Mesodermal cell (in vitro differentiated cells): ENCODE data around the gene HUS1B.

ENCODE experiments used
- H3K27ac ChIP-seq: 2 replicates; pipeline ENCODE4 v1.7.0; 2013; ENCODE audit warnings: mild to moderate bottlenecking, low read depth, low read length, moderate library complexity; ENCODE audit not compliant: severe bottlenecking
- H3K36me3 ChIP-seq: 2 replicates; pipeline ENCODE4 v1.7.1; 2013; ENCODE audit warnings: mild to moderate bottlenecking, low read length, moderate library complexity; ENCODE audit not compliant: control insufficient read depth, insufficient read depth
- H3K4me1 ChIP-seq: one replicate; pipeline ENCODE4 v1.7.1; 2013; ENCODE audit warnings: mild to moderate bottlenecking, low read length; ENCODE audit not compliant: insufficient read depth, control insufficient read depth, poor library complexity, severe bottlenecking
- H3K4me3 ChIP-seq: 2 replicates; pipeline ENCODE4 v1.7.0; 2013; ENCODE audit warnings: low read length, control low read depth, mild to moderate bottlenecking; ENCODE audit not compliant: insufficient read depth, poor library complexity, severe bottlenecking; ENCODE audit errors: extremely low read depth
- H3K9me3 ChIP-seq: 2 replicates; pipeline ENCODE4 v1.7.1; 2013; ENCODE audit warnings: mild to moderate bottlenecking, low read length, moderate library complexity; ENCODE audit not compliant: control insufficient read depth
- WGBS, 2 experiments: methylation state at CpG; one replicate each; pipeline ENCODE4 v1.1.5; 2013; ENCODE audit warnings: missing lambda C conversion rate in 2 of 2; ENCODE audit not compliant: insufficient coverage in 2 of 2; 5-methylcytosine and 5-hydroxymethylcytosine counted together

HUS1B gene

DNA sequence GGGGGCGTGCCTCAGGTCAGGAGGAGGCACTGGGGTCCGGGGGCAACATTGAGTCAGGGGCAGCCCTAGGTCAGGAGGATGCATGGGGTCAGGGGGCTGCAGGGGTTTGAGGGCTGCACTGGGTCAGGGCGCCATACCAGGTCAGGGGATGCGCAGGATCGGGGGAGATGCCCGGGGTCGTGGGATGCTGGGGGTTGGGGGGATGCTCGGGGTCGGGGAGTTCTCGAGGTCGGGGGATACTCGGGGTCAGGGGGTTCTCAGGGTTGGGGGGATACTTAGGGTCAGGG lies 36.8 kb upstream of the HUS1B start:
- Histone ChIP-seq H3K4me3 (peak overlapping the region; percentile 73), H3K27ac (no peak overlapping the region), H3K4me1 (no peaks in the 10 kb centered on the region), H3K9me3 (no peaks in the 10 kb centered on the region), H3K36me3 (peaks cover 14% of the 10 kb centered on the region)
- WGBS, 2 experiments: 94 to 96% methylated on average over 2 to 5 of the region's 12 CpGs

DNA sequence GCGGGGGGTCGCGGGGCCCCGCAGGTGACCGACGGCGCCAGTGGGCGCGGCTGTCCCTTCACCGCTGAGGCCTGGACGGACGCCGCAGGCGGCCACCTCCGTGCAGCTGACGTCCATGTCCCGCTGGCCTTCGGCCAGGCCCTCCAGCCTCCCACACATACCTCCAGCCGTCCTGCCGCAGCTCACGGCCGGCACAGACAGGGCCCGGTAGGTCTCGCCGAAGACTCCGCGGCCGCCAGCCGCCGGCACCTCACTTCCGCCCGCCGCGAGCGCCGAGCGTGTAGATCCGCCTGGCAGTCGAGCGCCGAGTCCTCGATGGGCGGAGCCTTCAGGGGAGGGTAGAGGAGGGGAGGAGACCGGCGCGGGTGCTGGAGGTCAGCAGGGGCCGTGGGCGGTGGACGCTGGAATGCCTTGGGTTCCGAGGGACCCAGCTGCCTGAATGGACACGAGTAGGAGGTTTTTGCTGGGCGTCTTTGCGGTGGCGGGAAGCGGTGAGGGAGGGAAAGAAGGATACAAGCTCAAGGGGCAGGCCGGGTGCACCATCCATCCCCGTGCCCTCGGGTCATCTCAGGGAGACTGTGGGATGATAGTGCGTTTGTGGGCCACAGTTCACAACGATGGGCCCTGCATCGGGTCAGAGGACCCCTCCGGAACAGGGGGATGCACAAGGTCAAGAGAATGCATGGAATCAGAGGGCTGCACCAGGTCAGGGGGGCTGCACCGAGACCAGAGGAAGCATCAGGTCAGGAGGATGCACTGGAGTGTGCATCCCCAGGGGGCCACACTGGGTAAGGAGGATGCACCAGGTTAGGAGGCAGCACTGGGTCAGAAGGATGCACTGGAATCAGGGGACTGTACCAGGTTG lies 36.2 kb upstream of the HUS1B start, which contains the start of gene EXOC2:
Gene EXOC2, minus strand, starts transcription at position 282 of the 865 bp plus-strand sequence. CDS start 55,321 bp downstream, outside the sequence.
- no peak within 1 kb of the TSS for H3K27ac ChIP-seq
- H3K36me3 ChIP-seq: peaks cover 14% of the 10 kb centered on the region
- peak within 1 kb of the TSS; percentile 73 for H3K4me3 ChIP-seq
- no peaks in the 10 kb centered on the region for H3K9me3 ChIP-seq
- 1 to 3% methylated on average over 27 to 42 of the region's 63 CpGs for WGBS, 2 experiments
- no peaks in the 10 kb centered on the region for H3K4me1 ChIP-seq

DNA sequence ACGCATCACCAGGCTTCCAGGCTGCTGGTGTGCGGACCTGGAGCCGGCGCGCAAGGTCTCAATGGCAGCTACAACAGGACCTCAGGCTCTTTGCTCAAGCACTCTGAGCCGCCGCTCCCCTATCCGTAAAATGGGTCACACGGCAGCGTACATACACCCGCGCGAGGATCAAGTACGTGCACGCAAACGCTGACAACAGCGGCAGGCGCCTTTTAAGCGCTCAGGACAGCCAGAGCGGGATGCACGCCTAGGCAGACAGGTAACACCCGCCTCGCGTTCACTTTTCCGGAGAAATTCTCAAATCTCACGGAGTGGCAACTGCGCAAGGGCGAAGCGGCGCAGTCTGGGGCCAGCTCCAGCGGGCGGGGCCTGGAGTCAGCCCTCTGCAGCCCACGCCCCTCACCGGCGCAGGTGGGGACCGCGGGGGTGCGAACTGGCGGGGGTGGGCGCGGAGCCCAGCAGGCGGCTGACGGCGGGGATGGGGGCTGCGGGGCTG lies 35.5 kb upstream of the HUS1B start:
- Histone ChIP-seq H3K4me1 (no peaks in the 10 kb centered on the region), H3K36me3 (peaks cover 14% of the 10 kb centered on the region), H3K9me3 (no peaks in the 10 kb centered on the region), H3K27ac (no peak overlapping the region), H3K4me3 (peak overlapping the region; percentile 73)
- WGBS, 2 experiments: 1 to 2% methylated on average over 24 to 30 of the region's 45 CpGs

DNA sequence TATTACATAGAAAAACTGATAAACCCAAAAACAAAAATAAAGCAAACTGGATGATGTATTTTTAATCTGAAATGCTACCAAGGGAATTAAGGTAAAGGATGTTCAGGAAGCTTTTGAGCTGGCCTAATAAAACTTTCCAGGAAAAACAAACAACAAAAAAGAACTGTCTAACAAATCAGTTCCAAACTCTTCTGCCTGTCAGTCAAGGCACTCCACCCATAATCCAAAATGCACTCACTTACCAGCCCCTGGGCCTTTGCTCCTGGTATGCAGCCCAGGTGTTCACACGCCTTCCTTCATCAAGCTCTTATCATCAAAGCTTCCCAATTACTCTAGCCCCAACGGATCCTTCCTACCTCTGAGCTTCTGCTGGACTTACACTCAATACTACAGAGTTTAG lies 32.3 kb upstream of the HUS1B start:
- no peak overlapping the region for H3K27ac ChIP-seq
- H3K4me1 ChIP-seq: peaks cover 4% of the 10 kb centered on the region
- H3K4me3 ChIP-seq: no peak overlapping the region
- H3K9me3 ChIP-seq: no peaks in the 10 kb centered on the region
- H3K36me3 ChIP-seq: peaks cover 14% of the 10 kb centered on the region
- WGBS, 2 experiments: 100% methylated on average over 1 of the region's 2 CpGs; no CpG with 5 or more reads in 1 of the 2 experiments

GRCh38 chr6:686497-686896 lies 29.6 kb upstream of the HUS1B start:
- Histone ChIP-seq H3K9me3 (no peaks in the 10 kb centered on the region), H3K36me3 (peaks cover 14% of the 10 kb centered on the region), H3K4me3 (no peak overlapping the region), H3K4me1 (peaks cover 22% of the 10 kb centered on the region), H3K27ac (no peak overlapping the region)
- 100% methylated on average over 1 of the region's 3 CpGs; no CpG with 5 or more reads in 1 of the 2 experiments for WGBS, 2 experiments

- peak overlapping the region; percentile 37 for H3K27ac ChIP-seq
- 77 to 80% methylated on average over 4 to 5 of the region's 6 CpGs for WGBS, 2 experiments
- no peak overlapping the region for H3K4me3 ChIP-seq
- H3K36me3 ChIP-seq: peaks cover 8% of the 10 kb centered on the region
- H3K9me3 ChIP-seq: no peaks in the 10 kb centered on the region
- H3K4me1 ChIP-seq: peaks cover 35% of the 10 kb centered on the region
Observed at GRCh38 chr6:684831-685636, 28.1 kb upstream of the HUS1B start.

GRCh38 chr6:683742-684440 lies 27.0 kb upstream of the HUS1B start:
- WGBS, 2 experiments: 4 to 9% methylated on average over 9 of the region's 15 CpGs
- Histone ChIP-seq H3K27ac (peak overlapping the region; percentile 88), H3K4me1 (peaks cover 35% of the 10 kb centered on the region), H3K4me3 (peak overlapping the region; percentile 18), H3K9me3 (no peaks in the 10 kb centered on the region), H3K36me3 (no peaks in the 10 kb centered on the region)

GRCh38 chr6:680666-681340 lies 23.9 kb upstream of the HUS1B start:
- no peak overlapping the region for H3K4me3 ChIP-seq
- no peak overlapping the region for H3K27ac ChIP-seq
- H3K4me1 ChIP-seq: peaks cover 35% of the 10 kb centered on the region
- no peaks in the 10 kb centered on the region for H3K9me3 ChIP-seq
- H3K36me3 ChIP-seq: no peaks in the 10 kb centered on the region
- 58 to 83% methylated on average over 1 to 2 of the region's 5 CpGs for WGBS, 2 experiments

GRCh38 chr6:680251-680650 lies 23.4 kb upstream of the HUS1B start:
- H3K4me1 ChIP-seq: peaks cover 36% of the 10 kb centered on the region
- H3K27ac ChIP-seq: no peak overlapping the region
- WGBS, 2 experiments: 33% methylated on average over 1 of the region's 2 CpGs; no CpG with 5 or more reads in 1 of the 2 experiments
- no peak overlapping the region for H3K4me3 ChIP-seq
- H3K36me3 ChIP-seq: no peaks in the 10 kb centered on the region
- no peaks in the 10 kb centered on the region for H3K9me3 ChIP-seq

GRCh38 chr6:679282-679681 lies 22.4 kb upstream of the HUS1B start:
- Histone ChIP-seq H3K4me3 (no peak overlapping the region), H3K27ac (no peak overlapping the region)
- WGBS, 2 experiments: 82 to 89% methylated on average over 6 to 7 of the region's 9 CpGs

More at GRCh38 chr6:679282-679681, 22.4 kb upstream of the HUS1B start:
- H3K9me3 ChIP-seq: no peaks in the 10 kb centered on the region
- H3K4me1 ChIP-seq: peaks cover 37% of the 10 kb centered on the region
- H3K36me3 ChIP-seq: no peaks in the 10 kb centered on the region
